Cerebellar cortex (tissue), 1 donor: ENCODE results near the gene CEBPB.
"Not testable (repeated sequence)": the region's sequence is repeated elsewhere in the genome, so short reads cannot be mapped to it uniquely, and the experiment has no call there.

Experiments
- DNase-seq: peaks from one replicate; pipeline ENCODE4 v3.0.0-alpha.2; 2015; ENCODE audit warnings: low spot score

CEBPB gene

DNA sequence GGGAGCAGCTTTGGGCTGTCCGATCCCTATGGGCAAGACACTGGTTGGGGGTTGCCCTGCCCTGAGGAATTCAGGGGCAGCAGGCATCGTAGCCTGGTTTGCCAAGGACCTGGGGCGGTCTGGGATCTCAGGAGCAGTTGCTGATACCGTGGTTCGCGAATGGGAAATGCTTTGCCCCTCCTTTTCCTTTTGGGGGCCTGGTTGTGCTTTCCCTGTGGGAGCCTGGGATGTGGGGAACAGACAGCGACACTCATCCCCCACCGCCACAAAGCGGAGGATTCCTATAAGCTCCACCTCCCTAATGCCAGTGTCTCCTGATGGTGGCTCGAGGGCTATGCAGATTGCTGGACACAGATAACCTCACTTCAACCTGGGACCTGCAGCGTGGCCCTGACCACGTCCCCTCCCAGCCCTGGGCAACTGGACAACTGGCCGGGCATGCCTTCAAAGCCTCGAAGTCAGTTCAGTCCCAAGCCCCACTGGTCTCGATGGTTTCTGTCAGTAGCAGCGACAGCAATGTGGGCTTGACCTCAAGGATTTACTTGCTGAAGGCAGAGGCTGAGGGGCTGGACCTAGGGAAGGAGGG lies 3.3 kb downstream of the CEBPB start:
- DNase-seq, result no peak

DNA sequence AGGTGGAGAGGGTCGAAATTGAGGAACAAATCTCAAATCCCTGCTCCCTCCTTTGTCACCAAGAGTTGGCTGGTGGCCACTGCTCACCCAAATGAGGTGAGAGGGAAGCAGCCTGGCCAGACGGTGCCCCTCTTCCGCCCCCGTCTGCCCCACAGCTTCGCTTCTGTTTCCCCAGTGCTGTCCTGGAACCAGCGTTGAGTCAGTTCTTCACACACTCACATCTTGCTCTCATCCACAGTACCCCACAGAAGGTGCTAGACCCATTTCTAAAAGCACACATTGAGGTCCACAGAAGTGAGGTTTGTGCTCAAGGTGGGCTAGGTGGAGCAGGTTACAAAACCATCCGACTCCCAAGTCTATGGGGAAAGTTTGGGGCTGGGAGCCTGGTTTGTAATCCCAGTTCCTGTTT lies 3.8 kb downstream of the CEBPB start:
- DNase-seq, result no peak

DNA sequence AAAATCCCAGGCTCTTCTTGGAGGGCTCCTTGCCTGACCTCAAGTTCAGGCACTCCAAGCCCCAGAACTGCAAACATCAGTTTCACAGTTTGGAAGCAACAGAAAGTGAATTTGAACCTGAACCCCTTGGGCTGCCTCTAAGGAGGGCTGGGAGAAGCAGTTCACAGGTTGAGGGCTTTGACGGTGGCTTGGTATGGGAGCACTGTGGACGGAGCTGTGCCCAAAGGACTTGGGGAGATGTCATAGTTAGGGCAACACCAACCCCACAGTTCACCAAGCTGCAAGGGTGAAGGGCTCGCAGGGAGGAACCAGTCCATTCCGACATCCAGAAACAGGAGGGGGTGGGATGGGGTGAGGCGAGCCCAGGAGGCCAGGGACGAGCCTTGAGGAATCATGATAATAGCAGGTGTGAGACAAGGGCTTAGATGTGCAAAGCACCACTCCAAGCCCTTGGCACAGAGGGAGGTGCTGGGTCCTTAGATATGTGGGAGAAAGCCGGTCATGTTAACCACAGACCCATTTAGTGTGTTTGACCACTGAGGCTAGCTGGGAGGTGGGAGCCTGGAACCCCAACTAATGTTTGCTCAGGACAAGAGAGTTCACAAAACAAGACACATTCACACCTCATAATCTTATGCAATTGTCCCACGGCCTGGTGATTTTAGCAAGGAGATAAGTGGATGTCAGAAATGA lies 4.3 kb downstream of the CEBPB start:
- DNase-seq, result no peak

DNA sequence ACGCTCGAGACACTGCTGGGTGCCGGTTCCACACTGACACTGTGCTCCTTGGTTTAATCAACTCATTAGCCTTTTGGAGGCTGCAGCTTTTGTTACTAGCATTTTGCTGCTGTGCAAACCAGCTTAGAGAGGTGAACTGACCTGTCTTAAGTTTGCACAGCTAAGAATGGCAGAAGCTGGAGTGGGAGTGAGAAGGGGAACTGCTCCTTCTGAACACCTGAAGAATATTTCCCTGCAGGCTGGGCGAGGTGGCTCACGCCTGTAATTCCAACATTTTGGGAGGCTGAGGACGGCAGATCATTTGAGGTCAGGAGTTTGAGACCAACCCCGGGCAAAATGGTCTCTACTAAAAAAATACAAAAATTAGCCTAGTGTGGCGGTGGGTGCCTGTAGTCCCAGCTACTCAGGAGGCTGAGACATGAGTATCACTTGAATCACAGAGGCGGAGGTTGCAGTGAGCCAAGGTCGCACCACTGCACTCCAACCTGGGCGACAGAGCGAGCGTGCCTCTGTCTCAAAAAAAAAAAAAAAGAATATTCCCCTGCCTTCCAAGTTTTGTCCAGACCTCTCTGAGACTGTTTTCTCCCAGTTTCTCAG lies 5.0 kb downstream of the CEBPB start:
- no peak for DNase-seq

DNA sequence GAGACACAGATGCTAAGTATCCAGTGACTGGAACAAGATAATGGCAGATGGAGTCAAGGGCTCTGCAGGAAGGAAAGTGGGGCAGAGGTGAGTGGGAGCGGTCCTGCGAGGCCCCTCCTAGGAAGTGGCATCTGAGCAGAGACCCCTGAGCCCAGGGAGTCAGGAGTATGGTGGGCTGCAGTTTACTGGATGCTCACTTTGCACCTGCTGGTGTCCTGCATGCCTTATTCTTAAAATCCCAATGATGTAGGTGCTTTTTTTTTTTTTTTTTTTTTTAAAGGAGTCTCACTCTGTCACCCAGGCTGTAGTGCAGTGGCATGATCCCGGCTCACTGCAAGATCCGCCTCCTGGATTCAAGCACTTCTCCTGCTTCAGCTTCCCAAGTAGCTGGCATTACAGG lies 5.6 kb downstream of the CEBPB start:
- no peak for DNase-seq

DNA sequence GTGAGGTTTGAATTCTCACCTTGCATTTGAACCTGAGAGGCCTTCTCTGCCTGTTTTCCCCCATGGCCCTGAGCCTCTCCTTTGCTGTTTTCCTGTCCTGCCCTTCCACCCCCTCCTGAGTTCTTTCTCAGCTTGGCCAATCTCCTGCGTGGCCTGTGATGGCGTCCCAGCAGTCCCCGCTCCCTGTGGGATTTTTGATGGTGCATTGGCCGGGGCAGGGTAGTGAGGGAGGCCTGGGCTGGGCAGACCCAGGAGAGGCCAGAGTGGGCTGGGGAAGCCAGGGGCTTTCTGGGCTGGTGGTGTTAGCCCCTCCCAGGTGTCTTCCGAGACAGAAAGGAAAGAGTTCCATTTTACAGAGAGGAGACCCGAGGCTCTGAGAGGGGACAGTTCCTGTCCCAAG lies 6.3 kb downstream of the CEBPB start:
- DNase-seq, result no peak

DNA sequence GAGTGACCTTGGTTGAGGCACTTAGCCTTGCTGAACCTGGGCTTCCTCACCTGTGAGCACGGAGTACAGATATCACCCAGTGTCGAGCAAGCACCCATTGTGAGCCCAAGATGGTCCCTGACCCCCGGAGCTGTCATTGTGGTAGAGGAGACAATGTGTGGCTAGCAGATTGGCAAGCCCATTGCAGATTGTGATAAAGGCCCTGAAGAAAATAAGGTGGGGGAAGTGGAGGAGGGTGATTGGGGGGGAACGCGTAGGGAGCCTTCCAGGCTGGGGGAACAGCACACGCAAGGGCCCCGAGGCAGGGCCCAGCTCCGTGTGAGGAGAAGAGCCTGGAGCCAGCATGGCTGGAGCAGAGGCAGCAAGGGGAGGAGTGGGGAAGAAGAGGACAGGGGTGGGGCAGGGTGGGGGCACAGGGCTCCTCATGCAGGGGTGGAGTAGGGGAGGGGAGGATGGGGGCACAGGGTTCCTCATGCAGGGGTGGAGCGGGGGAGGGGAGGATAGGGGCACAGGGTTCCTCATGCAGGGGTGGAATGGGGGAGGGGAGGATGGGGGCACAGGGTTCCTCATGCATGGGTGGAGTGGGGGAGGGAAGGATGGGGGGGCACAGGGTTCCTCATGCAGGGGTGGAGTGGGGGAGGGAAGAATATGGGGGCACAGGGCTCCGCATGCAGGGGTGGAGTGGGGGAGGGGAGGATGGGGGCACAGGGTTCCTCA lies 7.0 kb downstream of the CEBPB start:
- no peak for DNase-seq

DNA sequence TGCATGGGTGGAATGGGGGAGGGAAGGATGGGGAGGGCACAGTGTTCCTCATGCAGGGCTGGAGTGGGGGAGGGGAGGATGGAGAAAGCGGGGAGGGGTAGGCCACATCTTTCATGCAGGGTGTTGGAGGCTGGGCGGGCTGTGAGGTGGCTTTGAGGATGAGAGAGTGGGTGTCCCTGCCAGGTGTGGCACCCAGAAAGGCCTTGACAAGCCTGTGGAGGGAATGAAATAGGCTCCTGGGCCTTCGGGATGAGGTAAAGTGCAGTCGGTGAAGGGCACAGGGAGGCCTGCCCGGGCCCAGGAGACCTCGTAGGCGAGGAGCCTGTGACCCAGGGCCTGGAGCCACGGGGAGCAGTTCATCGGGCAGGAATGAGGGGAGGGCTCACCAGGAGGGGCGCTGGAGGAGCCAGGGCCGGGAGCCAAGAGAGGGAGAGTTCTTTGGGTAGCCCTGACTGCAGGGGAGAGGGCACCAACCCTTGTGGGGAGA lies 7.6 kb downstream of the CEBPB start:
- no peak for DNase-seq

DNA sequence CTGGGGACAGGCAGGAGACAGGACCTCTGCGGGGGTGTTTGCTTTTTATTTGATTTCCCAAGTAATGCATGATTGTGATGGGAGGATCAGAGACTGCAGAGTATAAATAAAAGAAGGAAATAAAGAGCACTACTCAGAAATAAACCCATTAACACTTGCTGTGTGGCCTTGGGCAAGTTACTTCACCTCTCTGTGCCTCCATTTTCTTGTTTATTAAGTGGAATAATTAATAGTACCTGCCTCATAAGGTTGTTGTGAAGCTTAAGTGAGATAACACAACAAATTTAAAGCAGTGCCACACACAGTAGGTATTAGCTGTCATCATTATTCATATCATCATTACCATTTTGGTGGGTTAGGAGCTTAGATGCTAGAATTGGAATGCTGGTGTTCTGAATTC lies 8.1 kb downstream of the CEBPB start:
- DNase-seq, result no peak

DNA sequence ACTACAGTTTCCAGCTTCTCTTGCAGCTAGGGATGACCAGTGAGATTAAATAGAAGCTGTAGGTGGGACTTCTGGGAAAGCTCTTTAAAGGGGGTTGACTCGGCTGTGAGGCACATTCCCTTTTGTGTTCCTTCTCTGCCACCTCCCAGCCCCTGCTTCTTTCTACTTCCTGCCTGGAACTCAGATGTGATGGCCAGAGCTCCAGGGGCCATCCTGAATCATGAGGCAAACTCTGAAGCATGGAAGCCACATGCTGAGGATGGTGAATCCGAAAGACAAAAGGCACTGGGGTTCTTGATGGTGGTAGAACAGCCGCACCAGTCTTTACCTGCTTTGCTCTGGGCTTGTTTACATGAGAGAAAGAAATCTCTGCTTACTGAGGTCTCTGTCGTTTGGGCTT lies 9.1 kb downstream of the CEBPB start:
- DNase-seq, result no peak

DNA sequence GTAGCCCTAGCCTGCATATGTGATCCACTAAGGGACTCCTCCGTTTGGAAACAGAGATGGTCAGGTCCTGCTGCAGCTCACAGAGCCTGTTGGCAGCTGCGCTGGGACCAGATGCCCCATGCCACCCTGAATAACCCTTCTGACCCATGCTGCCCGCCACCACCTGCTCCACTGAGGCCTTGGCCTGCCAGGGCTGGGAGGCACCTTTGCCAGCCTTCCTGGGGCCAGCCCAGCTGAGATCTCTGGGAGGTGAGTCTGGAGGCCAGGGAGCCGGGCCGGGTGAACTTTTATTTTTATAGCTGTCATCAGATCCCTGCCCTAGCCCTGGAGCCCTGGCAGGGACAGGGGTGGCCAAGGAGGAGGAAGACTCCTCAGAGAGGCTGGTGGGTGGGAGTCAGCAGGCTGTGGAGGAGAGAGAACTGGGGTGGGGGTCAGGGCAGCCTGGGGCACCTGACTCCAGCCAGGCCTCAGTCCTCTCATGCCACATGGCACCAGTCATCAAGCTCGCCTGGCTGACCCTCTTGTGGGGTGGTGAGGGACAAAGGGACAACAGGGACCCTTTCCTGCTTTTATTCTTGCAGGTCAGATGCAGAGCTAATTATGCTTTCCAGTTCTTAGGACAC lies 10.0 kb downstream of the CEBPB start:
- no peak for DNase-seq

DNA sequence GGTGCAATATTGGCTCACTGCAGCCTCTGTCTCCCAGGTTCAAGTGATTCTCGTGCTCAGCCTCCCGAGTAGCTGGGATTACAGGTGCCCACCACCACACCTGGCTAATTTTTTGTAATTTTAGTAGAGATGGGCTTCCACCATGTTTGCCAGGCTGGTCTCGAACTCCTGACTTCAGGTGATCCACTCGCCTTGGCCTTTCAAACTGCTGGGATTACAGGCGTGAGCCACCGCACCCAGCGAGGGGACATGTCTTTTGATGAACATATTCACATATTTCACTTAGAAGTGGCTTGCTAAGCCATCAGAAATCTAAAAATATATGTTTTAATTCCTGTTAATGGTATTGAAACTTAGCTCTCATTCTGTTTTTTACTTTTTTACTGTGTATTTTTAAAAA lies 11.1 kb downstream of the CEBPB start:
- DNase-seq, result not testable (repeated sequence)

DNA sequence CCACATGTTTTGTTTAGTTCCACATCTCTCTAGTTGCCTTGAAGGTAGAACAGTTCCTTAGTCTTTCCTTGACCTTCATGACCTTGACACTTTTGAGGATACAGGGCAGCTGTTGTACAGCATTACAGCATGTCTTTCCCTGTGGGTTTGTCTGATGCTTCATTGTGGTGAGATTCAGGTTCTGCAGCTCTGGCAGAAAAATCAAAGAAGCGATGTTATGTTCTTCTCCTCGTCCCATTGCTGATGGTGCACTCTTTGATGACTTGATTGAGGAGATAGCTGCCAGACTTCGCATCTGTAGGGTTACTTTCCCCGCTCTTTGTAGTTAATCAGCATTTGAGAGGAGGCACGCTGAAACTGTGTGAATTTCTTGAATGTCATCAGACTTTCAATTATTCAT lies 12.0 kb downstream of the CEBPB start:
- DNase-seq, result no peak

DNA sequence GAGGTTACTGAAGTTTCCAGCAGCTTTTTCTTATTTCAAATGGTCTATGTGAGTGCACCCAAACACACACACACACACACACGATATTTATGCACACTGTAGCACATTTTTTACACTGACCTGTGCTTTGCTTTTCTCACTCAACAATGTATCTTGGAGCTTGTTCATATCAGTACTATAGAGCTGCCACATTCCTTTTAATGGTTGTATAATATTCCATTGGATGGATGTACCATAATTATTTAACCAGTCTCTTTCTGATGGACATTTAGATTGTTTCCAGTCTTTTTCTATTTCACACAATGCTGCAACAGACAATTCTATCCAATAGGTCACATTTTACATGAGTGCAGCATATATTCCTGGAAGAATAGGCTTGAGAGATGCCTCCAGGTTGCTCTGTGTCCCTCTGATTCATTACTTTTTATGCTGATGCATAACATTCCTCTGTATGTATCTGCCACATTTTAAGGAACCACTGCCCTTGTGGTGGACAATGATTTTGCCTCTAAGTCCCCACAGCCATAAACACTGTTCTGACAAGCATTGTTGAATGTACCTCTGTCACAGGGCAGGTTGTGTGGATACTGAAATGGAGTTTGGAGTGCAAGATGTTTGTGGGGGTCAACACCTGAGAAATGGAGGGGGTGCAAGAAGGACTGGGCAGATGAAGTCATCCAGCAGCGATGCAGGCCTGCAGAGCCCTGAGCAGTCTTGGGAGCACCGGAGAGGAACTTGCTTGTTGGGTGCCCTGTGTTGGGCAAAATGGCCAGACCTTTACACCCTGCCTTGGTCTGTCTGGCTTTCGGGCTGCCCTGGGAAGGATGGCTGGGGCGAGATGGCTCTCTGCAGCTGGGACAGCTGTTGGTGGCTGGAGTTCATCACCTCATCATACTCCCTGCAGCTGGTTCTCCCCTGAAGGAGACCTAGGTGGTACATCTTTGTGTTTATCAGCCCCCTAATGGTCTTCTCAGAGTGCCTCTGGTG lies 13.6 kb downstream of the CEBPB start:
- DNase-seq, result no peak

DNA sequence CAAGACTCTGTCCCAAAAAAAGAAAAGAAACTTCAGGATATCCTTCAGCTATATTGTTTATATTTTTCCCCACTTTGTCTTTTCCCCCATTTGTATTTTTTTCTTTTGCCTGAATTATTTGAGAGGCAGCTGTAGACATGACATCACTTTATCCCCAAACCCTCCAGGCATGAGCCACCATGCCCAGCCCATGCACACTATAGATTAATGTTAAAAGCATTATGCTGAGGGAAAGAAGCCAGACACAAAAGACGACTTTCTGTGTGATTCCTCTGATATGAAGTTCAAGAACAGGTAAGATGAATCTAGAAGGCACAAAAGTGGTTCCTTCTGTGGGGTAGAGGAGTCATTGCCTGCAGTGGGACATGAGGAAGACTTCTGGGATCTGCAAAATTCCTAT lies 16.4 kb downstream of the CEBPB start:
- no peak for DNase-seq

DNA sequence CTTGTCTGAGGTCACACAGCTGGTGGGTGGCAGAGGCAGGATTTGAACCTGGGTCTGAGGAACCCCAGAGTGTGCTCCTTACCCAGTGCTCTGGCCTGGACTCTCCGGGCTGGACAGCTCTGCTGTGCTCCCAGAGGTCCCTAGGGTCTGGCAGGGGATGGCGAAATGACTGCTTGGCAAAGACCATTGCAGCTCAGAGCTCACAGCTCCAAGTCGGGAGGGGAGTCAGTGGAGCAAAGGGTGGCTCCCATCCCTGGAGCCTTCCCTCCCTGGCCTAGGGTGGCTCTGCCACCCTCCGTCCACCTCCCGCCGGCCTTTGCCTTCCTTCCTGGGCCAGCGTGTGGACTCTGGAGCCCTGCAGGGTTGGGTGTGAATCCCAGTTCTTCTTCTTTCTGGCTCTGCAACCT lies 17.5 kb downstream of the CEBPB start:
- DNase-seq, result no peak

DNA sequence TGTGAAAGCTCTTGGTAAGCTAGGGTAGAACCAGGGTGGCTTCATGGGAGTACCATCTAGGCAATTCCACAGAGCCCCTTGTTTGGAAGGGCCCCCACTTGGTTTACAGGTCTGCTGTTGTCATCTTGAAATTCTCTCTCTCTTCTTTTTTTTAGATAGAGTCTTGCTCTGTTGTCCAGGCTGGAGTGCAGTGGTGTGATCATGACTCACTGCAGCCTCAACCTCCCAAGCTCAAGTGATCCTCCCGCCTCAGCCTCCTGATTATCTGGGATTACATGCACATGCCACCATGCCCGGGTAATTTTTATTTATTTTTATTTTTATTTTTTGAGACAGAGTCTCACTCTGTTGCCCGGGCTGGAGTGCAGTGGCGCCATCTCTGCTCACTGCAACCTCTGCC lies 18.2 kb downstream of the CEBPB start:
- not testable (repeated sequence) for DNase-seq

DNA sequence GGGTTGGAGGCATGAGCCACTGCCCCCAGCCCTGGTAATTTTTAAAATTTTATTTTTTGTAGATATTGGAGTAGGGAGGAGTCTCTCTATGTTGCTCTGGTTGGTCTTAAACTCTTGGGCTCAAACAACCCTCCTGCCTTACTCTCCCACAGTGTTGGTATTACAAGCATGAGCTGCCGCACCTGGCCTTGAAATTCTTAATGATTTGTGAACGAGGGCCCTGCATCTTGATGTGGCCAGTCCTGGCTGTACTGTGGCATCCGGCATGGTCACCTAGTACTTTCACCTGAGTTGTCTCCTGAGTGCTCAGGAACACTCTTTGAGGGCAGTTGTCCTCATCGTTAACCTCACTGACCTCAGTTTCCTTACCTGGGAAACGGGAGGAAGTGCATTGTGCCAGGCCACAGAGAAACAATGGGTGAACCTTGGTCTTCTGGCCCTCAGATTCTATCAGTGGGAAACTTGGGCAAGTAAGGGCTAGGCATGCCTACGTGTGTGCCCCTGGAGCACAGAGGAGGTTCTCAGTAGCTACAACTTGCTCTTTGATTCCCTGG lies 19.5 kb downstream of the CEBPB start:
- DNase-seq, result no peak

DNA sequence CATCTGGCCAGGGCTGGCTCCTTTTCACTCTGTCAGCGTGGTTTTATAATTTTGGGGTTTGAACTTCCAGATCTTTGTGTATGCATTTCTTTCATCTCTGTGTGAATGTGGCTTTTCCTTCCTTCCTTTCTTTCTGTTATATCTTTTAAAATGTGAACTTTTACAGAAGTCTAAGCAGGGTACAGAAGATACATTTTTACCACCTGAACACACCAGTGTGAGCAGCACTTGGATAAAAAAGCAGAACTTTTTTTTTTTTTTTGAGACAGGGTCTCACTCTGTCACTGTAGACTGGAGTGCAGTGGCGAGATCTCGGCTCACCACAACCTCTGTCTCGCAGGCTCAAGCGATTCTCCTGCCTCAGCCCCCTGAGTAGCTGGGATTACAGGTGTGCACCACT lies 20.5 kb downstream of the CEBPB start:
- DNase-seq, result no peak

DNA sequence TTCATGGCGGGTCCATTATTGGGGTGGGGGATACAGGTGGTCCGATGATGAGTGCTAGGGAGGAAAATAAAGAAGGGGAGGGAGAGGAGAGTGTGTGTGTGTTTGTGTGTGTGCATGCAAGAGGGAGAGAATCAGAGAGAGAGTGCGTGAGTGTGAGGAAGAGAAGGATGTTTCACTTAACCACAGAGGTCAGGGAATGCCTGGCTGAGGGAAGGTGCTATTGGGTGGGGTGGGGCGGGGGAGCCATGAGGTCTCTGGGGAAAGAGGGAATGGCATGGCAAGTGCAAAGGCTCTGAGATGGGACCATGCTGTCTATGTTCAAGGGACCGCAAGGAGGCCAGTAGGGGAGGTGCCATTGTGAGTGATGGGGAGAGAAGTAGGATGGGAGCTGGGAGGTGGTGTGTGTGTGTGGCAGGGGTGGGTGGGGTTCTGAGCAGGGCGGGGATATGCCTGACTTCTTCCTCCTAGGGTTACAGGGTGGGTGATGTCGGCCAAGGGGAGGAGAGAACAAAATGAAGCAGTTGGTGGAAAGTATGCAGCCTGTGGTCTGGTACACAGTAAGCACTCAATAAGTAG lies 23.0 kb downstream of the CEBPB start:
- DNase-seq, result no peak
